K562 (cell line): ENCODE data around the gene CCDC97. TPM values are rescaled to one million over a fixed set of nuclear protein-coding genes. Genes with fewer than 3 reads are reported as not detected.

Experiments
- ESRRA ChIP-seq: fragments of 450-650 bp; IDR thresholded peaks from 2 replicates; pipeline ENCODE4 v1.6.1; 2014; ENCODE audit warnings: low read depth, mild to moderate bottlenecking, moderate library complexity, borderline replicate concordance
- ETV5 ChIP-seq: sonication (generic); formaldehyde crosslinking; IDR thresholded peaks from 2 replicates; pipeline ENCODE4 v1.4.0; 2020; ENCODE audit warnings: low read depth, mild to moderate bottlenecking, missing genetic modification reagents
- GATAD2A ChIP-seq: fragments of 450-650 bp; IDR thresholded peaks from 2 replicates; pipeline ENCODE4 v1.6.1; 2017
- MEF2A ChIP-seq: IDR thresholded peaks from 2 replicates; pipeline ENCODE4 v1.6.1; 2011; ENCODE audit warnings: low read depth, mild to moderate bottlenecking, low read length, moderate library complexity; ENCODE audit not compliant: control insufficient read depth
- RAD51 ChIP-seq: fragments of 450-650 bp; IDR thresholded peaks from 2 replicates; pipeline ENCODE4 v1.7.1; 2016; ENCODE audit warnings: low read depth, mild to moderate bottlenecking, borderline replicate concordance
- SFPQ ChIP-seq: fragments of 200-400 bp; formaldehyde crosslinking; IDR thresholded peaks from 2 replicates; pipeline ENCODE4 v1.6.1; 2017; ENCODE audit warnings: mild to moderate bottlenecking, low read depth, low read length, moderate library complexity
- ZFP1 ChIP-seq: fragments of 450-650 bp; formaldehyde crosslinking; IDR thresholded peaks from 2 replicates; pipeline ENCODE4 v1.4.0; 2020; ENCODE audit warnings: mild to moderate bottlenecking, mixed read lengths
- ZNF644 ChIP-seq: fragments of 200-800 bp; sonication (Bioruptor generic); IDR thresholded peaks from 2 replicates; pipeline ENCODE4 v1.6.1; 2016; ENCODE audit warnings: low read depth, missing genetic modification characterization, missing compliant biosample characterization
- ZNF76 ChIP-seq: fragments of 250-450 bp; sonication (Bioruptor Pico); IDR thresholded peaks from 2 replicates; pipeline ENCODE4 v1.4.0; 2020; ENCODE audit warnings: mild to moderate bottlenecking, moderate library complexity, borderline replicate concordance
- polyA plus RNA-seq, 8 experiments: library from polyadenylated mRNA; depleted of rRNA in 4 of 8; stranded (reverse) in 5 of 8; unstranded in 3 of 8; fragments of >200 nt; fragmentation: Nextera tagmentation in 2 of 8; fragmentation: Illumina TruSeq in 1 of 8; extraction: Ambion mirVana in 2 of 8; extraction: Trizol in 1 of 8; gene quantifications; 2 replicates each; pipeline versions ENCODE4 v1.2.1 to v1.2.3, GENCODE V29; 2011 to 2014; ENCODE audit warnings: inconsistent platforms in 1 of 8, missing spikeins in 1 of 8
- total RNA-seq, 7 experiments: library from RNA; depleted of rRNA in 6 of 7; stranded (reverse); fragments of >200 nt in 6 of 7; fragmentation: Illumina TruSeq in 2 of 7; extraction: Trizol in 2 of 7; gene quantifications; 2 replicates each; pipeline versions ENCODE4 v1.2.1 to v1.2.3, GENCODE V29; 2011 to 2021; ENCODE audit warnings: low replicate concordance in 1 of 7
- TF ChIP-seq, protein P1 (sequence below): sonication (generic); formaldehyde crosslinking; IDR thresholded peaks from 2 replicates; pipeline ENCODE4 v1.8.1; 2023; ENCODE audit warnings: mild to moderate bottlenecking, missing genetic modification reagents, moderate library complexity
- TF ChIP-seq, protein P2 (sequence below): fragments of 250-450 bp; sonication (Bioruptor Pico); IDR thresholded peaks from 2 replicates; pipeline ENCODE4 v1.4.0; 2020; ENCODE audit warnings: mild to moderate bottlenecking, moderate library complexity
- TF ChIP-seq, protein P3 (sequence below): IDR thresholded peaks from 2 replicates; pipeline ENCODE4 v1.6.1; 2012; ENCODE audit warnings: low read depth, low read length, improper control_type of control experiment, borderline replicate concordance

CCDC97 gene
- total and polyA plus RNA-seq, 9 of the 15 experiments (the other 6 are each of a cell fraction or from before 2014, with no cell fraction given): 0.60 to 16.5 (median 7.0) TPM

DNA sequence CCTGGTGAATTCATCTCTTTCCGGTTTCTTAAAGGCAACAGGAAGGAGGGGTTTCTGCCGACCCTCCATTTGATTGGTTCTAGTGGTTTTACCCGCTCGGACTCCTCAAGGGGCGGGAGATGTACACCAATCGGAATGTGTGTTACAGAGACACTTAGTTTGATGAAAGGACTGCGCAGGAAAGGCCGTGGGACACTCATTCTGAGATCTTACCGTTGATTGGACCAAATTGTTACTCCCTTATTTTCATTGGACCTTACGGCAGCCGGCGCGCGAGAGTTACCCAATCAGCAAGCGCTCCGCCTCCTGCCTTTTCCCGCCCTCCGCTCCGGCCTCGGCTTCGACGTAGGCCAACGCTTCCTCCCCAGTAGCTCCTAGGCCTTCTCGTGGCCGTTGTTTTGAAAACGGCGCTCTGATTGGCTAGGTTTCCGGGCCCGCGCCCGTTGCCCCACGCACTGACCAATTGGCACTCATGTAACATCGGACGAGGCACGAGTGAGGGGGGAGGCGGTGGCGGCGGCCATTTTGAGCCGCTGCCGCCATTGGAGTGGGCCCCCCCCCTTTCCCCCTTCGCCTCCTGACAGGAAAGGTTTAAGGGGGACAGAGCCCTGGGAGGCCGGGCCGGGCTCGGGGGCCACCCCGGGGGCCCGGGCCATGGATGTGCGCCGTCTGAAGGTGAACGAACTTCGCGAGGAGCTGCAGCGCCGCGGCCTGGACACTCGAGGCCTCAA lies 46.0 kb upstream of the CCDC97 start, which contains the start of gene HNRNPUL1 (continued):
- no peak for TF ChIP-seq SFPQ
- TF ChIP-seq, protein P1, sequence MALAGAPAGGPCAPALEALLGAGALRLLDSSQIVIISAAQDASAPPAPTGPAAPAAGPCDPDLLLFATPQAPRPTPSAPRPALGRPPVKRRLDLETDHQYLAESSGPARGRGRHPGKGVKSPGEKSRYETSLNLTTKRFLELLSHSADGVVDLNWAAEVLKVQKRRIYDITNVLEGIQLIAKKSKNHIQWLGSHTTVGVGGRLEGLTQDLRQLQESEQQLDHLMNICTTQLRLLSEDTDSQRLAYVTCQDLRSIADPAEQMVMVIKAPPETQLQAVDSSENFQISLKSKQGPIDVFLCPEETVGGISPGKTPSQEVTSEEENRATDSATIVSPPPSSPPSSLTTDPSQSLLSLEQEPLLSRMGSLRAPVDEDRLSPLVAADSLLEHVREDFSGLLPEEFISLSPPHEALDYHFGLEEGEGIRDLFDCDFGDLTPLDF (CRISPR knock-in tag): peak; percentile 98
- no peak for TF ChIP-seq GATAD2A
- no peak for TF ChIP-seq ZFP1 (CRISPR knock-in tag)
- peak; percentile 52; the same call in 1 of the 2 replicates for TF ChIP-seq ETV5 (CRISPR knock-in tag)
- TF ChIP-seq, protein P2, sequence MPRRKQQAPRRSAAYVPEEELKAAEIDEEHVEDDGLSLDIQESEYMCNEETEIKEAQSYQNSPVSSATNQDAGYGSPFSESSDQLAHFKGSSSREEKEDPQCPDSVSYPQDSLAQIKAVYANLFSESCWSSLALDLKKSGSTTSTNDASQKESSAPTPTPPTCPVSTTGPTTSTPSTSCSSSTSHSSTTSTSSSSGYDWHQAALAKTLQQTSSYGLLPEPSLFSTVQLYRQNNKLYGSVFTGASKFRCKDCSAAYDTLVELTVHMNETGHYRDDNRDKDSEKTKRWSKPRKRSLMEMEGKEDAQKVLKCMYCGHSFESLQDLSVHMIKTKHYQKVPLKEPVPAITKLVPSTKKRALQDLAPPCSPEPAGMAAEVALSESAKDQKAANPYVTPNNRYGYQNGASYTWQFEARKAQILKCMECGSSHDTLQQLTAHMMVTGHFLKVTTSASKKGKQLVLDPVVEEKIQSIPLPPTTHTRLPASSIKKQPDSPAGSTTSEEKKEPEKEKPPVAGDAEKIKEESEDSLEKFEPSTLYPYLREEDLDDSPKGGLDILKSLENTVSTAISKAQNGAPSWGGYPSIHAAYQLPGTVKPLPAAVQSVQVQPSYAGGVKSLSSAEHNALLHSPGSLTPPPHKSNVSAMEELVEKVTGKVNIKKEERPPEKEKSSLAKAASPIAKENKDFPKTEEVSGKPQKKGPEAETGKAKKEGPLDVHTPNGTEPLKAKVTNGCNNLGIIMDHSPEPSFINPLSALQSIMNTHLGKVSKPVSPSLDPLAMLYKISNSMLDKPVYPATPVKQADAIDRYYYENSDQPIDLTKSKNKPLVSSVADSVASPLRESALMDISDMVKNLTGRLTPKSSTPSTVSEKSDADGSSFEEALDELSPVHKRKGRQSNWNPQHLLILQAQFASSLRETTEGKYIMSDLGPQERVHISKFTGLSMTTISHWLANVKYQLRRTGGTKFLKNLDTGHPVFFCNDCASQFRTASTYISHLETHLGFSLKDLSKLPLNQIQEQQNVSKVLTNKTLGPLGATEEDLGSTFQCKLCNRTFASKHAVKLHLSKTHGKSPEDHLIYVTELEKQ (CRISPR knock-in tag): no peak
- TF ChIP-seq ZNF76 (CRISPR knock-in tag): peak; percentile 84; the same call in 1 of the 2 replicates
- TF ChIP-seq, protein P3, sequence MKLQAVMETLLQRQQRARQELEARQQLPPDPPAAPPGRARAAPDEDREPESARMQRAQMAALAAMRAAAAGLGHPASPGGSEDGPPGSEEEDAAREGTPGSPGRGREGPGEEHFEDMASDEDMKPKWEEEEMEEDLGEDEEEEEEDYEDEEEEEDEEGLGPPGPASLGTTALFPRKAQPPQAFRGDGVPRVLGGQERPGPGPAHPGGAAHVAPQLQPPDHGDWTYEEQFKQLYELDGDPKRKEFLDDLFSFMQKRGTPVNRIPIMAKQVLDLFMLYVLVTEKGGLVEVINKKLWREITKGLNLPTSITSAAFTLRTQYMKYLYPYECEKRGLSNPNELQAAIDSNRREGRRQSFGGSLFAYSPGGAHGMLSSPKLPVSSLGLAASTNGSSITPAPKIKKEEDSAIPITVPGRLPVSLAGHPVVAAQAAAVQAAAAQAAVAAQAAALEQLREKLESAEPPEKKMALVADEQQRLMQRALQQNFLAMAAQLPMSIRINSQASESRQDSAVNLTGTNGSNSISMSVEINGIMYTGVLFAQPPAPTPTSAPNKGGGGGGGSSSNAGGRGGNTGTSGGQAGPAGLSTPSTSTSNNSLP: 0 out of 2 replicates have a peak, but pooled peaks have one; percentile 28
- peak; percentile 93 for TF ChIP-seq ZNF644 (tag)
- TF ChIP-seq MEF2A: no peak
- peak; percentile 63 for TF ChIP-seq ESRRA
- 0 out of 2 replicates have a peak, but pooled peaks have one; percentile 13 for TF ChIP-seq RAD51
